ENCODE measurements around the gene PDCD11.
A peak's percentile ranks its signal among the peaks of the same experiment; 100 is the strongest.

Gene PDCD11

GRCh38 chr10:103439776-103440175, 43.4 kb downstream of the PDCD11 start:
- no peak overlapping the region for H3K4me3 ChIP-seq (replicated peaks; ENCODE audit: low read depth, low read length)
- no peak for DNase-seq (ENCODE audit: low read depth)
- TF ChIP-seq, protein P1, sequence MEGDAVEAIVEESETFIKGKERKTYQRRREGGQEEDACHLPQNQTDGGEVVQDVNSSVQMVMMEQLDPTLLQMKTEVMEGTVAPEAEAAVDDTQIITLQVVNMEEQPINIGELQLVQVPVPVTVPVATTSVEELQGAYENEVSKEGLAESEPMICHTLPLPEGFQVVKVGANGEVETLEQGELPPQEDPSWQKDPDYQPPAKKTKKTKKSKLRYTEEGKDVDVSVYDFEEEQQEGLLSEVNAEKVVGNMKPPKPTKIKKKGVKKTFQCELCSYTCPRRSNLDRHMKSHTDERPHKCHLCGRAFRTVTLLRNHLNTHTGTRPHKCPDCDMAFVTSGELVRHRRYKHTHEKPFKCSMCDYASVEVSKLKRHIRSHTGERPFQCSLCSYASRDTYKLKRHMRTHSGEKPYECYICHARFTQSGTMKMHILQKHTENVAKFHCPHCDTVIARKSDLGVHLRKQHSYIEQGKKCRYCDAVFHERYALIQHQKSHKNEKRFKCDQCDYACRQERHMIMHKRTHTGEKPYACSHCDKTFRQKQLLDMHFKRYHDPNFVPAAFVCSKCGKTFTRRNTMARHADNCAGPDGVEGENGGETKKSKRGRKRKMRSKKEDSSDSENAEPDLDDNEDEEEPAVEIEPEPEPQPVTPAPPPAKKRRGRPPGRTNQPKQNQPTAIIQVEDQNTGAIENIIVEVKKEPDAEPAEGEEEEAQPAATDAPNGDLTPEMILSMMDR (IDR thresholded peaks at IDR 0.05; ENCODE audit: low read length, missing control alignments), result no peak

DNA sequence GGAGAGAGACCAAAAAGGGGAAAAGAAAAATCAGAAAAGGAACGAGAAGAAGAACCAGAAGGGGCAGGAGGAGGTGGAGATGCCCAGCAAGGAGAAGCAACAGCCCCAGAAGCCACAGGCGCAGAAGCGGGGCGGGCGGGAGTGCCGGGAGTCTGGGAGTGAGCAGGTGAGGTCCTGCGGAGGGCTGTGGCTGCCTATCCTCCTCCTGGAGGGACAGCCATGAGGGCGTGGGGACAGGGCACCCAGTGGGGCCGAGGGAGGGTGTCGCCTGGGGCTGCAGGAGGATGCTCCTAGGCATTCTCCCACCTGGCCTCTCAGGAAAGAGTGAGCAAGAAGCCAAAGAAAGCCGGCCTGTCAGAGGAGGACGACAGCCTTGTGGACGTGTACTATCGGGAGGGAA, 44.0 kb downstream of the PDCD11 start:
- no peak for DNase-seq (ENCODE audit: low read depth)
- TF ChIP-seq, protein P1 (IDR thresholded peaks at IDR 0.05; ENCODE audit: low read length, missing control alignments), result no peak
- H3K4me3 ChIP-seq (replicated peaks; ENCODE audit: low read depth, low read length), result no peak overlapping the region

GRCh38 chr10:103441206-103441605, 44.8 kb downstream of the PDCD11 start:
- peak; percentile 17 for DNase-seq (ENCODE audit: low read depth)

DNA sequence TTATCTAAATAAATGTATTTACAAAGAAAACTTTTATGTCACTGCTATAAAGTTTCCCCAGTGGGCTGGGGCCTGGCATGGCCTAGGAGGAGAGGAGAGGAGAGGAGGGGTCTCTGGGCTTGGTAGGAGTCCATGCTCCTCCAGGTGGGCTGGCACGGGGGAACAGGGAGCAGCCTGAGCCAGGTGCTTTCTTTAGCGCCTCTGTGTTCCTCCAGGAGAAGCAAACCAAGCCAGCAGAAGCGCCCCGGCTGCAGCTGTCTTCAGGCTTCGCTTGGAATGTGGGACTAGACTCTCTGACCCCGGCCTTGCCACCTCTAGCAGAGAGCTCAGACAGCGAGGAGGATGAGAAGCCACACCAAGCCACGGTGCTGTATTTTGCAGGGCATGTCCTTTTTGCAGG, 45.2 kb downstream of the PDCD11 start:
- no peak overlapping the region for H3K4me3 ChIP-seq (replicated peaks; ENCODE audit: low read depth, low read length)
- TF ChIP-seq, protein P1 (IDR thresholded peaks at IDR 0.05; ENCODE audit: low read length, missing control alignments), result no peak
- DNase-seq (ENCODE audit: low read depth), result no peak

More at GRCh38 chr10:103441206-103441605, 44.8 kb downstream of the PDCD11 start:
- no peak overlapping the region for H3K4me3 ChIP-seq (replicated peaks; ENCODE audit: low read depth, low read length)
- TF ChIP-seq, protein P1 (IDR thresholded peaks at IDR 0.05; ENCODE audit: low read length, missing control alignments), result no peak

GRCh38 chr10:103442031-103442461, 45.6 kb downstream of the PDCD11 start:
- TF ChIP-seq, protein P1 (IDR thresholded peaks at IDR 0.05; ENCODE audit: low read length, missing control alignments), result no peak
- H3K4me3 ChIP-seq (replicated peaks; ENCODE audit: low read depth, low read length), result no peak overlapping the region
- peak; percentile 88 for DNase-seq (ENCODE audit: low read depth)

GRCh38 chr10:103443475-103444185, 47.2 kb downstream of the PDCD11 start:
- no peak for DNase-seq (ENCODE audit: low read depth)
- TF ChIP-seq, protein P1 (IDR thresholded peaks at IDR 0.05; ENCODE audit: low read length, missing control alignments), result no peak
- no peak overlapping the region for H3K4me3 ChIP-seq (replicated peaks; ENCODE audit: low read depth, low read length)

- H3K4me3 ChIP-seq (replicated peaks; ENCODE audit: low read depth, low read length), result no peak overlapping the region
- TF ChIP-seq, protein P1 (IDR thresholded peaks at IDR 0.05; ENCODE audit: low read length, missing control alignments), result no peak
- DNase-seq (ENCODE audit: low read depth), result no peak
Measured at GRCh38 chr10:103444478-103444877, 48.1 kb downstream of the PDCD11 start.
